GM18507 (cell line): ENCODE measurements around the gene CAMSAP2.

Experiments
- DNase-seq: peaks from one replicate; pipeline ENCODE4 v3.0.0; 2011; ENCODE audit warnings: low read depth; ENCODE audit not compliant: insufficient read length; ENCODE audit errors: extremely low spot score
- FAIRE-seq: peaks from 2 replicates; lab custom pipeline; 2011; peaks lifted over from hg19 to GRCh38; lab: Jason Lieb, UNC

Gene CAMSAP2, protein sequence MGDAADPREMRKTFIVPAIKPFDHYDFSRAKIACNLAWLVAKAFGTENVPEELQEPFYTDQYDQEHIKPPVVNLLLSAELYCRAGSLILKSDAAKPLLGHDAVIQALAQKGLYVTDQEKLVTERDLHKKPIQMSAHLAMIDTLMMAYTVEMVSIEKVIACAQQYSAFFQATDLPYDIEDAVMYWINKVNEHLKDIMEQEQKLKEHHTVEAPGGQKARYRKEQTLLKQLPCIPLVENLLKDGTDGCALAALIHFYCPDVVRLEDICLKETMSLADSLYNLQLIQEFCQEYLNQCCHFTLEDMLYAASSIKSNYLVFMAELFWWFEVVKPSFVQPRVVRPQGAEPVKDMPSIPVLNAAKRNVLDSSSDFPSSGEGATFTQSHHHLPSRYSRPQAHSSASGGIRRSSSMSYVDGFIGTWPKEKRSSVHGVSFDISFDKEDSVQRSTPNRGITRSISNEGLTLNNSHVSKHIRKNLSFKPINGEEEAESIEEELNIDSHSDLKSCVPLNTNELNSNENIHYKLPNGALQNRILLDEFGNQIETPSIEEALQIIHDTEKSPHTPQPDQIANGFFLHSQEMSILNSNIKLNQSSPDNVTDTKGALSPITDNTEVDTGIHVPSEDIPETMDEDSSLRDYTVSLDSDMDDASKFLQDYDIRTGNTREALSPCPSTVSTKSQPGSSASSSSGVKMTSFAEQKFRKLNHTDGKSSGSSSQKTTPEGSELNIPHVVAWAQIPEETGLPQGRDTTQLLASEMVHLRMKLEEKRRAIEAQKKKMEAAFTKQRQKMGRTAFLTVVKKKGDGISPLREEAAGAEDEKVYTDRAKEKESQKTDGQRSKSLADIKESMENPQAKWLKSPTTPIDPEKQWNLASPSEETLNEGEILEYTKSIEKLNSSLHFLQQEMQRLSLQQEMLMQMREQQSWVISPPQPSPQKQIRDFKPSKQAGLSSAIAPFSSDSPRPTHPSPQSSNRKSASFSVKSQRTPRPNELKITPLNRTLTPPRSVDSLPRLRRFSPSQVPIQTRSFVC (N-terminal part only)

DNA sequence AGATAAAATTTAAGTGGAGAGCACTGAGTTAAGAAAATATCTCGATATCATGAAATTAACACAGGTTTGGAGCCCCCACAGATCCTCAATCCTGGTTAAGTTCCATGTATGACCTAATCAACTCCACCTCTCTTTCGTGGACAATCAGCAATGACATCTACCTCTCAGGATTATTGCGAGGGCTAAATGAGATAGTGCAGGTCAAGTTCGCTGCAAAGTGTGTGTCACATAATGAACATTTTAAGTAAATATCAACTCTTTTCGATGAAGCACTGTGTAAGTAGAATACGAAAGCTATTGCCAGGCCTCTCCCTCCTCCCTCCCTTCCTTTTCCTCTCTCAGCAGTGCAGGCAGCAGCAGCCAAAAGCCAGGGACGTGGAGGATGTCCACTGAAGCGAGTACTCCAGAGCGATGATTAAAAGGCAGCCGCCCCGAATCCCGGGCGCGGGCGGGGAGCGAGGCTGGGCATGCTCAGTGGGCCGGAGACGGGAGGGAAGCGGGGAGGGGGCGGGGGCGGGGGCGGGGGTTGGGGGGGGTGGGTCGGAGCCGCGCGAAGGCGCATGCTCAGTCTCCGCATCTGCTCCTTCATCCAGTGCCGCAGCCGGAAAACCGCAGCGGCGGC lies at the start of gene CAMSAP2:
CAMSAP2 (plus strand) TSS at position 567 of the 622 bp plus-strand sequence. CDS start 935 bp downstream, outside the sequence.
- DNase-seq: peak; percentile 45
- FAIRE-seq: peak; percentile 41

DNA sequence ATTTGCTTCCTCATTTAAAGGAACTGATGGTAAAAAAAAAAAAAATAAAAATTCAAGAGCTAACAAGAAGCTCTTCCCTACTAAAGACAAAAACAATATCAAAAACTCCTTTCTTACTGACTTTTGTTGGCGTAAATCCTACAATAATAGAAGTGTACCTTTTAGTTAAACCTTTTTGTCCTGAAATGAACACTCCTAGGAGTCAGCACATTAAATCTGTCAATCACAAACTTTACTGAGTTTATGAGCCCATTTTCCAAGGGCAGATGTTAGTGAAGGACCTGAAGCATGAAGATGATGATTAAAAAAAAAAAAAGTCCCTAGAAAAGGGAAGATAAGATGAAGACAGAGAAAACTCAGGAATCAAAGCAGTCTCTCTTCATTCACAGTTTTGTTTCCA lies 46.4 kb upstream of the CAMSAP2 start:
- no peak for FAIRE-seq
- DNase-seq: no peak

DNA sequence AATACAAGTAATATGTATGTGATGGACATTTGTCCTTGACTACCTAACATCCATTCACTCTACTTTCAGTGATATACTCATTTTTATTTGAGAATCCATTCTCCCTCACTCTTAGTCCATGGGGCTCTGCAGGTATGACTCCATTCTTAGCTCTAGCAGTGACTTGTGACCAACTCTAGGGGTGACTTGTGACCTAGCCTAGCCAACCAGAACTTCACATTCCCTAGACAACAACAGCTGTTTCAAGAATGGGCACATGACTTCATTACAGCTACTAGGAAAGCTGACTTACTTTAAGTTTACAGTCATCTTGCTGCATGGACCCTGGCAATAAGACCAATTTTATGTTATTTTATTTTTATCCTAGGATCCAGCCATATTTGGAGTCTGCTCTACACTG lies 45.4 kb upstream of the CAMSAP2 start:
- DNase-seq (no peak), FAIRE-seq (peak; percentile 9)

DNA sequence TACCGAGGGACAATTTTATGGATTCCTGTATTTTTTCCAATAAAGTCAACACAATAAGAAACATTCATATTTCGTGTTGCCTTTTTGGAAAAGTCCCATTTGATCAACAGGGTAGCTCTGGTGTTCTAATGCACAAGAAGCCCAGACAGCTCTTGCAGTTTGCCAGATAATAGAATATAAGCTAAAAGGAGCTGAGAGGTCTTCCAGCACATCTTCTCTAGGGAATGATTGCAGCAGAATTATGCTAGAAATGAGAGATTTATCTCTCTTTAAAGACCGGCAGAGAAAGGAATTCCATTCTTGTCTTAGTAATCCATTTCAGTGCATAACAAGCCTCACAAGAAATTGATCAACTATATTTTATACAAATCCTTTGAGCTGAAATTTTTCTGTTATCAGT lies 44.0 kb upstream of the CAMSAP2 start:
- no peak for FAIRE-seq
- no peak for DNase-seq

DNA sequence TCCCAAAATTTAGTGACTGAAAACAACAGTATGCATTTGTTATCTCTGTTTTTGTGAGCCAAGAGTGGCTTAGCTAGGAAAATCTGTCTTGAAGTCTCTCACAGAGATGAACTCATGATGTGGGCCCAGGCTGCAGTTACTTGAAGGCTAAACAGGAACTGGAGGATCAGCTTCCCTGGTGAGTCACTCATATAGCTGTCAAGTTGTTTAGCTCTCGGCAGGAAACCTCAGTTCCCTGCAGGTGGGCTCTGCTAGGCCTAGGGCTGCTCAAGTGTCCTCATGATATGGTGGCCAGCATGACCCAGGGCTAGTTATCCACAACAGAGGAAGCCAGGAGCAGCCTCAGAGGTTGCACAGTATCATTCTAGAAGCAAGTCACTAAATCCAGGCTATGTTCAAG lies 38.8 kb upstream of the CAMSAP2 start:
- DNase-seq: no peak
- no peak for FAIRE-seq

DNA sequence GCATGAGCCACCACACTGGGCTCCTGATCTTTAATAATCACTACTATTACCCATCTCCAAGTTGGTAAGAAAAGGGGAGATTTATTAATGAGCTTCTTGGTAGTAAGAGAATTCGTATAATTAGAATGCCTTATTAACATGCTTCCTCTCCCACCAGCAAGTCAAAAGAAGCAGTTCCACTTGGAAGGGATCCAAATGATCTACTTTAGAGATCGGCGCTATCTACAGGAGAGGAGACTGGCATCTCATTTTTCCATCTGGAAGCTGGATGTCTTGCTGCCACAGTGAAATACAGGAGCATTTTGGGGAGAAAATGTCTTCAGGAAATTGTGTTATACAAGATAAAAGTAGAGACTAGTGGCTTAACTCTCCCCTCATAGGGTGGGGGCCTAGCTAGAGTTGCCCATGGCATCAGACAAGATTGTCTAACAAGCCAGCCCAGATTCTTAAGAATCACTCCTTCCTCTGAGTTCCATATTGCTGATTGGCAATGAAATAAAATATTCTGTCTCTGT lies 33.6 kb upstream of the CAMSAP2 start:
- DNase-seq (no peak), FAIRE-seq (no peak)

DNA sequence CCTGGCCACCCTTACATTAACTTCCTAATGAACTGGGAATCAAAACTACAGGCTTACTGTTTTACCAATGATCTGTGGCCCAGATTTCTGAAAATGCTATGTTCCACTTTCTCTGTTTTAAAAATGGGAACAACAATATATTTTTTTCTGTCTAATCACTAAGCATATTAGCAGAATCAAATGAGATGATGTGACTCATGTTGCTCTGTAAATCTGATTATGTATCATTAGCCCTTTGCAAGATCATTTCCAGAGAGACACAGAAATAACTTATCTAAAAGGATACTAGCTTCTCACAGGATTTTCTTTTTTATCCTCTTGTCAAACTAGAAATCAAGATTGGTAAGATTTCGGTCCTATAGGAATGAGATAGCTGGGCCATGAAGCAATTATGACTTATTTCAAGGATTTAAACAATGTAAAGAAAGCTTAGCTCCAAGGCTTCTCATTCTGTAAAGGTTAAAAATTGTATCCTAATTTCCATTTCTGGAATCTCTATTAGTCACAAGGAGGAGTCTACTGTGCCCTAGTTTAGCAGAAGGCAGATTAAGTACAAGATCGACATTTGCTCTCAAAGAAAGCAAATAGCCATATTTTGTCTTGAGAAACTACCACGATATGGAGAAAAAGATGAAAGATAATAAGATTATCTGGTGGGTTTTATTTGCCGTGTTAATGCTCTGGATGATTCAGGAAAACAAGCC lies 32.4 kb upstream of the CAMSAP2 start:
- DNase-seq: no peak
- no peak for FAIRE-seq

DNA sequence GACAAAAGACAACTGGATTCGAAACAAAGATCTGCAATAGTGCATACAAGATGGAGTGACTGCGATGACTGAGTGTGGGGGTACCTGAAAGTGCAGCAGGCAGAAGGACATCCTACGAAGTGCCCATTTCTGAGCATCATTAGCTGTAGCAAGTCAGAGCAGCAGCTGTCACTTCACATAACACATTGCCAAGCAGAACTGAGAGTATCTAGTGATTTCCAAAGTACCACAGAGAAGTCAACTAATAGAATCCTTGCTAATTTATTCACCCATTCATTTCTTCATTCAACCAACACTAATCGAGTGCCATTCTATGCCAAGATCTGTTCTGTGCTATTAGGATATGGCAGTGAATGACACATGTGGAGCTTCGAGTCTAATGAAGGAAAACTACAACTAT lies 31.6 kb upstream of the CAMSAP2 start:
- DNase-seq (no peak), FAIRE-seq (no peak)

DNA sequence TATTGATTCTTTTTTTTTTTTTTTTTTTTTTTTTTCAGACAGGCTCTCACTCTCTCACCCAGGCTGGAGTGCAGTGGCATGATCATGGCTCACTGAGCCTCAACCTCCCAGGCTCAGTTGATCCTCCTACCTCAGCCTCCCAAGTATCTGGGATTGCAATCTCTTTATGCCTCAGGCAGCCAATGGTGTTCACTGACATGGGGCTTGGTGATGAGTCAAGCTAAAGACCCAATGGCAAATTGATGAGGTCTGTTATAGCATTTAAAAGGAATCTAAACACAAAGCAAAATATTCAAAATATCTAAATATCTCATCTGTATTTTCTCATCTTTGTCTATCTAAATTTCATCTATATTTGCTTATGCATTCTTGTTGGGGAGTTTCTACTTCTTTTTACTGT lies 30.5 kb upstream of the CAMSAP2 start:
- FAIRE-seq (no peak), DNase-seq (no peak)

DNA sequence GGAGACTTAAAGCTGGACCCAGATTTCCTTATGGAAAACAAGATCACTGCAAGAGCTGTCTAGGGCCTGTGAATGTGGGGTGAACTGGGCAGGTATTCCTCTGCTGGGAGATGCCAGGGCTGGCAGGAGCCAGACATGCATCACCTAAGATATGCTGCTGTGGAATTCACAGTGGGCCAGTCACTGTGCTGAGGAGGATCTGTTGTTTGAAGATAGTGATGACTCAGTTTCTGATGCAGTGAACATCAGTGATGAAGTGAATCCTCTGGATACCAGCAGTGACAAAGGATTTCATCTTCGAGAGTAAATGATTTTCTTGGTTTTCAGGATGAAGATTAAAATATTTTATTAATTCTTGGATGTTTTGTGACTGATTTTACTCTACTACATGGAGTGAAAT lies 29.9 kb upstream of the CAMSAP2 start:
- no peak for FAIRE-seq

DNA sequence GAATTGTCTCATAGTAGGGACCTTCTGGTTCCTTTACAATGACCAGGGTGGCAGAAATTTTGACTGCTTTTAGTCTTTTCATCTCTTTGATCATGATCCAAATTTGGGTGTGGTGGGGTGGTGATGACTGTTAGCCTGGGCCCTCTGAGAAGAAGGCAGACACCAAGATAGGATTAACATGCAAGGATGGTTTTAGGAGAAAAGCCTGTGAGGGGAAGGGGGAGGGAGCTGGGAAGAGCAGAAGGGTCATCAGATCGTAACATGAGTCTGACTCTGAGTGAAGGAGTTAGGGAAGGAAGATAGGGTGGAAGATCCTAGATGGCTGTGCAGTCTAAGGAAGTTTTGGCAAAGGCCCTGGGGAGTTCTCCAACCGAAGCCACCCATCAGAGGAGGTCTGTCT lies 28.5 kb upstream of the CAMSAP2 start:
- no peak for FAIRE-seq
- no peak for DNase-seq

More for the DNA sequence above, 29.9 kb upstream of the CAMSAP2 start:
- DNase-seq: no peak

DNA sequence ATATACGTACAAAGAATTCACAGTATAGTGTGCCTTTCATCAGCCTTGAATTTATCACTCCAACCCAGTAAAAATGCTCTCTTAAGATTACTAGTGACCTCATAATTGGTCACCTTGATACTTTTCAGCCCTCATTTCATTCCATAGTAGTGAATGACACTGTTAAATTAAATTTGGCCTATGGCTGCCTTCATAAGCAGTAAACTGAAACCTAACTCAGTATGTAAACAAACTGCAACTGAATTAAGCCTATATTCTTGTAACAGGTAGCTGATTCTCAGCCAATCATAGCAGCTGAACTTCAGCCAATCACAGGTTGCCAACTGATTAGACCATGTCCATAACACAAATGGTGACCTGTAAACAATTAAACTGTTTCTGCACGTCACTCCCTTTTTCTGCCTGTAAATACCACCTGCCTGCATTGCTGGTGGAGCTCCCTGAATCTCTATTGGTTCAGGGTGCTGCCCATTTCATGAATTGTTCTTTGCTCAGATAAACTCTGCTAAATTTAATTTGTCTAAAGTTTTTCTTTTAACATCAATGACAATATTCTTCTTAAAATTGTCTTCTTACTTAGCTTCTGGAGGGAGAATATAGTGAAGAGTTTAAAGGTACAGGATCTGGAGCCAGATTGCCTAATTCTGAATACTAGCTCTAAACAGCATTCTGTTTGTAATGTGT lies 24.0 kb upstream of the CAMSAP2 start:
- DNase-seq: no peak
- FAIRE-seq: no peak

DNA sequence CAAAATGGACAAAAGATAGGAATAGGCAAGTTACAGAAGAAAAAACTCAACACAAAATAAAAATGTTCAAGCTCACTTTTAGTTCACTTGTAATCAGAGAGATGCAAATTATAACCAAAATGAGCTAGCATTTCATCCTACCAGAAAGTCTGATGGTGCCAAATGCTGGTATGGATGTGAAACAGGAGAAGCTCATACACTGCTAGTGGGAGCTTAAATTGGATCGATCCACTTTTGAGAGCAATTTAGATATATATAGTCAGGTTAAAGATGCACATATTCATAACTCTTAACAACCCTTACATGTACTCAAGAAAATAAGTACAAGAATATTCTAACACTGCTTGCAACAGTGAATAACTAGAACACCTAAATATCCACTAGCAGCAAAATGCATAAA lies 18.5 kb upstream of the CAMSAP2 start:
- FAIRE-seq (no peak), DNase-seq (no peak)

DNA sequence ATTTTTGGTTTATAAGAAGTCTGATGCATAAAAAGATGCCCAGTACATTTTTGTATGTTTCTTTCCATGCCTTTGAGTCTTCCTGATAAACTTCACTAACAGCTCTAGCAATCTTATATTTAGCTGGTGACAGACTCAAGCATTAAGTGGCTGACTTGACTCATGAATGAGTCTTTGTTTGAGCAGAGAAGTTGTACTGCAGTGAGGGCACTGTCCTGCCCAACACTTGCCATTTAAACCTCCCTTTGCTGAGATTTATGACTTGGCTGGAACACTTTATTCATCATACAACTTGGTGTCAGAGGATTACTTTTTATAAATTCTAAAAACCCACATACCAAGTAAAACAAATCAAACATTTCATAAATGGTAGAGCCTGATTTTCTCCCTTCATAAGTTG lies 14.6 kb upstream of the CAMSAP2 start:
- DNase-seq: no peak
- no peak for FAIRE-seq

DNA sequence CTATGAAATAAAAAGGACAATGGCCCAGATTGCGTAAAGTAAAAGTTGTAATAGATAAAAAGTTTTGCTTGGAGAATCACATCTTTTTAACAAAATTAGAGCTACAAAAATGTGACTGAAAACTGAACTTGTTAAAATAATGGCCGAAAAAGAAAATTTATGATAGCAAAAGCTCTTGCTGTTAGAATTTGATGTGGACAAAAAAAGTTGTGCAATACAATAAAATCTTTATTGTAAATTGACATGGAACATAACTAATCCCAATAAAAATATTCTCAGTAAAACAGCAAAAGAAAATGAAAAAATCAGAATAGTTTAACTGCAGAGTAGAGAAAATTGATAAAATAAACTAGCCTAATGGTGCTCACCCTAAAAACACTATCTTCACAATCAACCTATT lies 11.4 kb upstream of the CAMSAP2 start:
- FAIRE-seq (no peak), DNase-seq (no peak)

DNA sequence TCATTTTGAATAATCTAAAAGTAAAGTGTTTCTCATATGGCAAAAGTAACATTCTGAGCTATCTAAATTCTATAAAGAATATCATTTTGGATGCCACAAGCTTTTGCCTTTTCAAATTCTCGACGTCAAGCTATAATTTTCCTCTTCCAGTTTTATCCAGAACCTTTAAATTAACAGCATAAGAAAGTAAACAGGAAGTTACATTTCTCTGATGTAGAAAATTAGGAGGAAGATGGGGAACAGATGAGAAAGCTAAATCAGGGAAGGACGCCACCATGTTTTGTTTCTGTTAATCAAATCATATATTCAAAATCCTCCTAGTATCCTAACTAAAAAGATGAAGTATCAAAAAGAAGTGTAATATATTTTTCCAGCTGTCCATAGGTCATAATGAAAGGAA lies 8.8 kb upstream of the CAMSAP2 start:
- DNase-seq (no peak), FAIRE-seq (no peak)

DNA sequence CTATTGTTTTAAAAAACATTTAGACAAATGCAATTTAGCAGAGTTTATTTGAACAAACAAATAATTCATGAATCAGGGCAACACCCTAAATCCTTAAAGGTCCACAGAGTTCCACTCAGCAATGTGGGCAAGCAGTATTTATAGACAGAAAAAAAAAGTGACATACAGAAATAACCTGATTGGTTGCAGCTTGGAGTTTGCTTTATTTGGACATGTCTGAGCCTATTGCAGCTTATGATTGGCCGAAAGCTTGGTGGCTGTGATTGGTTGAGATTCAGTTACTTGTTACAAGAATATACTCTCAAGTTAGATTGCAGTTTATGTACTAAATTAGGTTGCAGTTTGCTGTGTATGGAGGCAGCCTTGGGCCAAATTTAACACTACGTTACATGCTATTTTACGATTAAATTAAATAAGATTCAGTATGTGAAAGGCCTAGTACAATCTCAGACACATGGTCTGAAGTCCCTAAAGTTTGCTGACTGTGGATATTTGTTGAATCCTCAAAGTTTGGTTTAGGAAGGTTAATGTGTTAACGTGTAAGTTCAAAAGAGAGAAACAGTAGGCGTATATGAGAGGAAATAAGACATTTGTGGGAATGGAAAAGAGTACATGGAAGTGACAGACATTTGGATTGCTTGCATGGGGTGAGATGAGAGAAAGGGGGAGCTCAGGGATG lies 6.9 kb upstream of the CAMSAP2 start:
- no peak for FAIRE-seq
- DNase-seq: no peak

DNA sequence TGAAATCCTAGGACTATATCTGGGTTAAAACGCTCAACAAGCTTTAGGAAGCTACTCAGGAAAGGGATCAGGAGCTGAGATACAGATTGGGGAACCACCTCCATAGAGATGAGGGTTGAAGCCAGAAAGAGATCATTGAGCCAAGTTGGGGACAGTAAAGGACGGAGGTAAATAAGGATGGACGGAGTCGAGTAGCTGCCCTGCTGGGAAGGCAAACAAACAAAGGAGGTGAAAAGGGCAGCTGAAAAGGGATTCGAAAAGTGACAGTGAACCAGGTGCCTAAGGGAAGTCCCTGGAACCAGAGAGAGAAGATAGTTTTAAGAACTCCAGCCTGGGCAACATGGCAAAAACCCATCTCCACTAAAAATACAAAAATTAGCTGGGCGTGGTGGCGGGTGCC lies 6.3 kb upstream of the CAMSAP2 start:
- DNase-seq (no peak), FAIRE-seq (no peak)
